ENCODE data around the gene GPR84. TPM values are rescaled to one million over a fixed set of nuclear protein-coding genes. Genes with fewer than 3 reads are reported as not detected.

The GPR84 gene
- total and polyA plus RNA-seq, 9 of the 15 experiments (the other 6 are each of a cell fraction or from before 2014, with no cell fraction given), result 0.07 to 0.18 (median 0.11) TPM; not detected in 5

DNA sequence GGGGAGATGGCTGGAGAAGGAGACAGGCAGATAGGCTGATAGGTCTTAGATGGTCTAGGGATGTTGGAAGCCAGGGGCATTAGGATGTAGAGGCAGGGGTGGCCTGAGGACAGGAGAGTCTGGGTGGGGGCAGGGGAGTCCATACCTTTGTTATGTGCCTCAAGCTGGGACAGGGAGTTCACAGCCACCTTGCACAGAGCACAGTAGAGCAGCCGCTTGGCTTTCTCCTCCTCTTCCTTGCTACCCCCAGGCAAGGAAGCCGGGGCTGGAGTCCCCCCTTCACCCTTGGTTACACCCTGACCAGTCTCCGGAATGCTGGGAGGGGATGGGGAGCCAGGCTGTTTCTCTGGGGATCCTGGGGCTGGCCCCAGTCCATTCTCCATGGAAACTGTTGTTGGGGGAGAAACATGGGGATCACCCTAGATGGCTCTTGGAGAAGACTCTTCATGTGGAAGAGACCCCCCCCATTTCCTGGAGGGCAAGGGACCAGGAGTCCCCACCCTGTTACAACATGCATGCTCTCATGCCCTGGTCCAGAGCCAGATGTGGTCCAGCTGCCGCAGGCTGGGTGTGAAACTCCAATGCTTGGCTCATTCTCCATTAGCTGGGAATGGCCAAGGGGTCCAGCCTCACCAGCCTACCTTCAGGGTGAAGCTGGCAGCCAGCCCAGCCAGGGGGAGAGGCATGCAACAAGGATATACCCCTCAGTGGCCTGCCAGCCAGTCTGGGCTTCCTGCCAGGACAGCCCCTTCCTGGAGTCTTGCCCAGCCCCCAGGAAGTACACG lies 7.2 kb upstream of the GPR84 start:
- H3K9me3 ChIP-seq (replicated peaks; ENCODE audit: control insufficient read depth, insufficient read depth, low read depth, low read length), result no peaks in the 10 kb centered on the region
- H3K79me2 ChIP-seq (ENCODE audit: control insufficient read depth, insufficient read depth, low read length), result peaks cover 14% of the 10 kb centered on the region; the same call in 2 of the 3 replicates
- CTCF ChIA-PET (ENCODE audit: low intra/inter-chr PET ratio), result interaction anchor here (2.6 to 4.9 kb wide), 2 partner anchors 8 to 68 kb away, joined by 8 to 50 read pairs; no protein-coding TSS in a partner anchor
- H2AFZ ChIP-seq (ENCODE audit: low read depth, low read length), result no peak overlapping the region
- no TSS peak for BruUV-seq (replicated peaks)
- H3K9me1 ChIP-seq (ENCODE audit: control insufficient read depth, insufficient read depth, low read length), result no peaks in the 10 kb centered on the region
- intact Hi-C loops (cut with micrococcal nuclease) (no loop called here), in situ Hi-C loops (cut with MboI) (no loop called here)
- FAIRE-seq (no peak), ATAC-seq (no peak), DNase-seq (ENCODE audit: extremely low read depth in 1 of 4, low spot score in 3 of 4) (no peak)
- H3K27me3 ChIP-seq (ENCODE audit: control insufficient read depth in 2 of 2, insufficient read depth in 2 of 2, low read length in 2 of 2), result no peaks in the 10 kb centered on the region
- H4K20me1 ChIP-seq (replicated peaks; ENCODE audit: control insufficient read depth, insufficient read depth, low read length), result no peaks in the 10 kb centered on the region
- WGBS (ENCODE audit: insufficient coverage, low coverage, missing lambda C conversion rate), result 81% methylated on average over 3 of the region's 5 CpGs
- peak; percentile 90 for TF ChIP-seq PRDM10 (IDR thresholded peaks at IDR 0.05; ENCODE audit: partially characterized antibody)
- TF ChIP-seq RBFOX2 (IDR thresholded peaks at IDR 0.05; ENCODE audit: low read depth, low read length), result 0 out of 2 replicates have a peak, but pooled peaks have one; percentile 19
- TF ChIP-seq NFIC (IDR thresholded peaks at IDR 0.05), result peak; percentile 41; the same call in 1 of the 2 replicates
- TF ChIP-seq KAT2B (IDR thresholded peaks at IDR 0.05; ENCODE audit: low read depth, low read length), result no peak
- no peak for TF ChIP-seq POLR2B (IDR thresholded peaks at IDR 0.05; ENCODE audit: low read depth, partially characterized antibody)
- TF ChIP-seq POLR2A (conservative IDR thresholded peaks at IDR 0.05), result no peak
- no peak for TF ChIP-seq BCL6 (CRISPR knock-in tag; IDR thresholded peaks at IDR 0.05)
- TF ChIP-seq TAF15 (IDR thresholded peaks at IDR 0.05; ENCODE audit: low read depth, low read length), result no peak
- TF ChIP-seq TAL1 (IDR thresholded peaks at IDR 0.05), result no peak
- TF ChIP-seq, protein P1, sequence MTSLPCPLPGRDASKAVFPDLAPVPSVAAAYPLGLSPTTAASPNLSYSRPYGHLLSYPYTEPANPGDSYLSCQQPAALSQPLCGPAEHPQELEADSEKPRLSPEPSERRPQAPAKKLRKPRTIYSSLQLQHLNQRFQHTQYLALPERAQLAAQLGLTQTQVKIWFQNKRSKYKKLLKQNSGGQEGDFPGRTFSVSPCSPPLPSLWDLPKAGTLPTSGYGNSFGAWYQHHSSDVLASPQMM (CRISPR knock-in tag; IDR thresholded peaks at IDR 0.05), result no peak
- no peak for TF ChIP-seq ZNF436 (CRISPR knock-in tag; IDR thresholded peaks at IDR 0.05)
- no peak overlapping the region for H3K4me3 ChIP-seq
- H3K4me2 ChIP-seq (ENCODE audit: insufficient read depth, low read length), result no peak overlapping the region; the same call in 1 of the 2 replicates
- POLR2A ChIA-PET, result interaction anchor here (1.2 to 2.7 kb wide), 3 partner anchors 15 to 92 kb away, joined by 3 to 11 read pairs (median 4); partner anchors contain the start of genes CBX5 and HNRNPA1
- peak overlapping the region in 1 of 2 experiments; percentile 53; a peak in 2 of 4 replicates for H3K9ac ChIP-seq (ENCODE audit: insufficient read depth in 1 of 2, low read depth in 2 of 2, low read length in 2 of 2)
- H3K36me3 ChIP-seq (ENCODE audit: control insufficient read depth, insufficient read depth, low read length), result peaks cover 59% of the 10 kb centered on the region; the same call in 2 of the 3 replicates
- H3K27ac ChIP-seq (ENCODE audit: extremely low read depth, low read depth, low read length), result no peak overlapping the region
- peaks cover 54% of the 10 kb centered on the region in 2 experiments for H3K4me1 ChIP-seq (replicated peaks in 1 of 2; ENCODE audit: control insufficient read depth in 2 of 2, insufficient read depth in 2 of 2, low read length in 2 of 2)

Measured in K562 (cell line).